Measurements from ENCODE around the gene PRDX4. TPM values are rescaled to one million over a fixed set of nuclear protein-coding genes. Genes with fewer than 3 reads are reported as not detected.

The PRDX4 gene
- total and polyA plus RNA-seq, 2 experiments from 2014 or later, result 353 to 402 TPM

GRCh38 chrX:23662187-23662586 lies 5.1 kb upstream of the PRDX4 start:
- TF ChIP-seq CTCF (IDR thresholded peaks at IDR 0.05; ENCODE audit: low read depth, low read length), result no peak
- Histone ChIP-seq H3K9me3 (ENCODE audit: low read depth) (no peaks in the 10 kb centered on the region), H3K36me3 (no peaks in the 10 kb centered on the region), H3K4me3 (no peak overlapping the region), H3K27me3 (no peaks in the 10 kb centered on the region), H3K4me1 (ENCODE audit: low read depth) (peaks cover 5% of the 10 kb centered on the region), H3K27ac (no peak overlapping the region)
- no peak for DNase-seq (ENCODE audit: low read depth in 1 of 2, low spot score in 1 of 2)

GRCh38 chrX:23662853-23663252 lies 4.4 kb upstream of the PRDX4 start:
- Histone ChIP-seq H3K27ac (no peak overlapping the region), H3K27me3 (no peaks in the 10 kb centered on the region), H3K4me1 (ENCODE audit: low read depth) (peaks cover 5% of the 10 kb centered on the region), H3K9me3 (ENCODE audit: low read depth) (no peaks in the 10 kb centered on the region), H3K36me3 (no peaks in the 10 kb centered on the region), H3K4me3 (no peak overlapping the region)
- DNase-seq (ENCODE audit: low read depth in 1 of 2, low spot score in 1 of 2), result peak in 1 of 2 donors; percentile 30
- TF ChIP-seq CTCF (IDR thresholded peaks at IDR 0.05; ENCODE audit: low read depth, low read length), result no peak

GRCh38 chrX:23664496-23664895 lies 2.8 kb upstream of the PRDX4 start:
- H3K4me3 ChIP-seq, result no peak overlapping the region
- peaks cover 5% of the 10 kb centered on the region for H3K4me1 ChIP-seq (ENCODE audit: low read depth)
- H3K27me3 ChIP-seq, result no peaks in the 10 kb centered on the region
- DNase-seq (ENCODE audit: low read depth in 1 of 2, low spot score in 1 of 2), result no peak
- no peaks in the 10 kb centered on the region for H3K9me3 ChIP-seq (ENCODE audit: low read depth)
- no peak for TF ChIP-seq CTCF (IDR thresholded peaks at IDR 0.05; ENCODE audit: low read depth, low read length)
- H3K36me3 ChIP-seq, result no peaks in the 10 kb centered on the region
- H3K27ac ChIP-seq, result no peak overlapping the region

- Histone ChIP-seq H3K4me3 (no peak overlapping the region), H3K4me1 (ENCODE audit: low read depth) (peaks cover 13% of the 10 kb centered on the region), H3K27me3 (no peaks in the 10 kb centered on the region), H3K27ac (no peak overlapping the region), H3K9me3 (ENCODE audit: low read depth) (no peaks in the 10 kb centered on the region), H3K36me3 (peaks cover under 1% of the 10 kb centered on the region)
- TF ChIP-seq CTCF (IDR thresholded peaks at IDR 0.05; ENCODE audit: low read depth, low read length), result no peak
- DNase-seq (ENCODE audit: low read depth in 1 of 2, low spot score in 1 of 2), result no peak
These were observed 1.0 kb upstream of the PRDX4 start for GRCh38 chrX:23666282-23666681.

- no peak for TF ChIP-seq CTCF (IDR thresholded peaks at IDR 0.05; ENCODE audit: low read depth, low read length)
- DNase-seq (ENCODE audit: low read depth in 1 of 2, low spot score in 1 of 2), result no peak
- Histone ChIP-seq H3K4me1 (ENCODE audit: low read depth) (peaks cover 13% of the 10 kb centered on the region), H3K9me3 (ENCODE audit: low read depth) (no peaks in the 10 kb centered on the region), H3K27ac (no peak overlapping the region), H3K4me3 (peak overlapping the region; percentile 51), H3K36me3 (peaks cover 20% of the 10 kb centered on the region), H3K27me3 (no peaks in the 10 kb centered on the region)
These were observed 1.0 kb downstream of the PRDX4 start for GRCh38 chrX:23668335-23668734.

GRCh38 chrX:23670528-23670927 lies 3.2 kb downstream of the PRDX4 start:
- TF ChIP-seq CTCF (IDR thresholded peaks at IDR 0.05; ENCODE audit: low read depth, low read length), result no peak
- Histone ChIP-seq H3K4me1 (ENCODE audit: low read depth) (peaks cover 13% of the 10 kb centered on the region), H3K9me3 (ENCODE audit: low read depth) (no peaks in the 10 kb centered on the region), H3K27me3 (no peaks in the 10 kb centered on the region), H3K36me3 (peaks cover 32% of the 10 kb centered on the region), H3K4me3 (no peak overlapping the region), H3K27ac (peak overlapping the region; percentile 32)
- peak in 1 of 2 donors; percentile 15 for DNase-seq (ENCODE audit: low read depth in 1 of 2, low spot score in 1 of 2)
